Tibial nerve (tissue), 3 donors: ENCODE measurements around the gene ATP11A.

Experiments used
- CTCF ChIP-seq, 5 experiments: fragments of 200-600 bp in 3 of 5; fragments of 450-650 bp in 2 of 5; sonication (generic) in 3 of 5; IDR thresholded peaks; one replicate each; pipeline ENCODE4 v1.5.1; 2016 to 2019; ENCODE audit warnings: antibody characterized with exemption in 5 of 5, mild to moderate bottlenecking in 3 of 5, moderate library complexity in 2 of 5
- POLR2A ChIP-seq, 2 donors: fragments of 450-650 bp; IDR thresholded peaks; one replicate each; pipeline ENCODE4 v1.6.1; 2017; ENCODE audit warnings: antibody characterized with exemption in 2 of 2, mild to moderate bottlenecking in 2 of 2, moderate library complexity in 2 of 2

GRCh38 chr13:112700291-112701060 lies 10.6 kb downstream of the ATP11A start:
- TF ChIP-seq CTCF (IDR thresholded peaks at IDR 0.05) (no peak), POLR2A (IDR thresholded peaks at IDR 0.05) (no peak)
